GM19455 (cell line): ENCODE results near the gene ADRA2B.
A peak's percentile ranks its signal among the peaks of the same experiment; 100 is the strongest.
"Not testable (repeated sequence)": the region's sequence is repeated elsewhere in the genome, so short reads cannot be mapped to it uniquely, and the experiment has no call there.

Experiments
- ATAC-seq: cut with Tn5 transposase; IDR thresholded peaks from one replicate; pipeline ENCODE4 v1.9.1; 2021; ENCODE audit not compliant: unreplicated experiment

ADRA2B gene

DNA sequence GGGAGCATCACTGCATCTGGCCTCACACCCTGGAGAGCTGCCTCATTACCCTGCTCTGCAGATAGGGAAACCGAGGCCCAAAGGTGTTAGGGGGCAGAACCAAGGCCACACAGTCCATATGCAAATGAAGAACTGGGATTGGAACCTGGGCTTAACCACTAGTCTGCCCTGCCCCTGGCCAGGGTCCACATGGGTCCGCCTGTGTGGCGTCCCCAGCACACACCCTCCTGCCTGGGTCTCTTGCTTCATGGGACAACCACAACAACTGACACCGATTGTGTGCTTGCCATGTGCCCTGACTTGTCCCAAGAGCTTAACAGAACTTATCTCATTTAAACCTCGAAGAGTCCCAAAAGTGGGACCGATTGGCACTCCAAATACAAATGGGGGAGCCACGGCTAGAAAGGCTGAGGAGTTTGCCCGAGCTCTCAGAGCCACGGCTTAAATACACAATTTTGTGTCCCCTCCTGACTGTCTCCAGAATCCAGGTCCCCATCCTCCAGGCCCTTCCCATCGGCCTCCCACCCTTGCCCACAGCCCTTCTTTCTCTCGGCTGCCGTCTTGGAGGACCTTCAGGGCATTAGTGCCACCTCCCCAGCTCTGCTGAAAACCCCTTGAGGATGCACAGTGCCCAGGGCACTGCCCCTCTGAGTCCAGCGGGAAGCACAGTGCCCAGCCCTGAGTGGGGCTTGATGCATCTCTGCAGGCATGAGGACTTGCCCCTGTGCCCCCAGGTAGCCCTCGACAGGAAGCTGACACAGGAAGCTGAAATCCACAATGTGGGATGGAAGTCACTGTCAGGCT lies 34.6 kb upstream of the ADRA2B start:
- no peak for ATAC-seq

GRCh38 chr2:96150007-96150640 lies 33.8 kb upstream of the ADRA2B start:
- ATAC-seq: no peak

DNA sequence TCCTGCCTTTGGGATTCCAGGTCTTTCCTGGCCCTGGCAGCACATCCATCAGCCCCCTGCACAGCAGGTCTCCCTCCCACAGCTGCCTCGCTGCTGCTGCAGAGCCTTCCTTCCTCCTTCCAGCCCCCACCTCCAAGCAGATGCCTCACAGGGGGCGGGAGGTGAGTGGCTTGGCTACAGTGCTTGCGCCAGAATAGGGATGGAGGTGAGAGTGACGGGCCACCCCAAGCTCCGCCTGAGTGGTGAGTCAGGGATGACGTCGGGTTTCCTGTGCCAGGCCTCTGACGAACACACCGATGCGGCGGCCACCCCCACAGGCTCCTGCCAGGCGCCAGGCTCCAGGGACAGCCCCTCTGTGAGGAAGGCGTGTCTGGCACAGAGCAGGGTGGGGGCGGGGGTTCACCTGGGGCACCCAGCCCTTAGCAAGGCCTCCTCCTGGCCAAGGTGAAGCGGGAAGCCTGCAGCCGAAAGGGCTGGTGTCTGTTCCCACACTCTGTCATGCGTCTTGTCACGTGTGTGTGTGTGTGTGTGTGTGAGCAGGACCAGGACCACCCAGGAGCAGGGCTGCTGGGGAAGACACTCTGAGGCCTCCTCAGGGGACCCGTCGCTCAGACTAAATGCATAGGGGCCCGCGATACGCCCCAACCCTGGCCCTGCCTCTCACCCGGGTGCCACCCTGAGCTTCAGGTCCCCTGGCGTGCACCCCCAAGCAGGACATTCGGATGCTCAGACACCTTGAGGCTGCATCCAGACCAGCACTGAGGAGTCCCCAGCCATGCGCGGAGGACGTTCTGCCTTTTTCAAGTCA lies 32.2 kb upstream of the ADRA2B start:
- ATAC-seq: peak; percentile 42

- no peak for ATAC-seq
Observed at GRCh38 chr2:96147593-96148201, 31.3 kb upstream of the ADRA2B start.

DNA sequence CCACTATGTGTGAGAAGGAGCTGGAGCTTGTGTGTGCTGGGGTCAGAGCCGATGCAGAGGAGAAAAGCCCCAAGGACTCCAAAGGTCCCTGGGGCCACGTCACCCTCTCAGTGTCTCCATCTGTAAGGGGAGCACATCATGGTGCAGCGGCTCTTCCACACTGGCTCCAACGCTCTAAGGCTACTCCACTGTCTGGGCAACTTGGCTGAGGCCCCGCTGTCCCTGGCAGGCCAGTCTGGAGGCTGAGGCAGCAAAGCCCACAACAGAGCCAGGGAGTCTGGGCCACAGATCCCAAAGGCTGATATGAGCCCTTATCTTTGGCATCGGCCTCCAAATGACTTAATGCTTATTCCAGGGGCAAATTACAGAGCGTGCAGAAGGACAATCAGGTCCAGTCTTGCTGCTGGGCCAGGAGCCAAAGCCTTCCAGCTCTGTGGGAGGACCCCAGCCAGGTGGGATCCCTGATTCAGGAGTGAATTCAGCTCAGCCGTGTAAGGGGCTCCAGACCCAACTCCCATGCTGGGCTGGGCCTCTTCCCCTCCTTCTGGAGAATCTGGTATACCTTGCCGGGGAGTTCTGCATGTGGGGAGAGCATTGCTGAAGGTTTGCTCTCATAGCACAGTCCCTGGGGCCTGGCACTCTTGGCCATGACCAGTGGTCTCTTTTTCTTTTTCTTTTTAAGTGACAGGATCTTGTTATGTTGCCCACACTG lies 30.7 kb upstream of the ADRA2B start:
- no peak for ATAC-seq

- ATAC-seq: peak; percentile 33
Observed at GRCh38 chr2:96146153-96146880, 29.9 kb upstream of the ADRA2B start.

DNA sequence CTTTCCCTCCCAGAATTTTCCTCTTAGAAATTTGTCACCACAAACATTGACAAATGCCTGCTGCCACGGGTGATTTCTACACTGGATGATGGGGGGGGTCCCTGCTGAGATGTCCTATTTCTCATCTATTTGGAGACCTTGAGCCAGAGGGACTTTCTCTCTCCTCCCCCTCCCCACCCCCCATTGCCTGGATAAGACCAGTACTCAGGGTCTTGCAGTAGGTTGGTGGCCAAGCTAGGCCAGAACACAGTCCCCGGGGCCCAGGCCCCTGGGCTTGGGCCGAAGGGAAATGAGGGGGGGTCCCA lies 29.4 kb upstream of the ADRA2B start:
- ATAC-seq: no peak

DNA sequence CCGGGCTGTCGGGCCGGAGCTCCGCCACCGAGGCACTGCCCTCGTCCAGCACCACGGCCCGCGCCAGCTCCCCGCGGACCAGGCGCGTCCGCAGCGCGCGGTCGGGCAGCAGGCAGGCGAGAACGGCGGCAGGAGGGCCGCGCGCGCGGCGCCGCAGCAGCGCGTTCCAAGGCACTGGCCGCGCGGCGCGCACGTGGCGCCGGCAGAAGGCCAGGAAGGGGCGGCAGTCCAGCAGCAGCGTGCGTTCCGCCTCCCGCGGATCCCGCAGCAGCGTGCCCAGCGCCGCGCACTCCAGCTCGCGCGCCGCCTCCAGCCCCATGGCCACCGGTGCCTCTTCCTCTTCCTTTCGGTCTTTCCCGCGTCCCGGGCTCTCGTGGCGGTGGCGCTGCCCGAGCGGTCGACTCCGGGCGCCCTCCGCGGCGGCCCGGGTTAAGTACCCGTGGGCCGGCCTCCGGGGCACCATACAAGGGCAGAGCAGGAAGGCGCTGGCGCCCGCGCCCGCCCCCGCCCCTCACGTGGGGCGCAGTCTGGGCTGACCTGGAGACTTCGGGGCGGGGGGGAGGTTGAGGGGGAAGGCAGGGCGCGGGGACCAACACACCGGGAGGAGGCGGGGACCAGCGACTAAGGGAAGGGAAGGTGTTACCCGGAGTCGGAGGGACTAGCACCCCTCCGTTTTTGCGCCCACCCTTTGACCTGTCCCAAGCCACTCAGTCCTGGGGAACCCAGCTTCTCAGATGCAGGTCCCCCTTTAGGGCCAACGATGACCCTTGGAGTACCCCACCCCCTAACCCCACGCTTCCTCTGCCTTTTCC lies 28.9 kb upstream of the ADRA2B start, which contains the start of gene DUSP2:
Gene DUSP2 (minus strand): TSS at position 405 of the 812 bp plus-strand sequence. CDS start 86 bp downstream, at position 319.
- peak; percentile 50 for ATAC-seq

GRCh38 chr2:96144481-96145035 lies 28.2 kb upstream of the ADRA2B start:
- ATAC-seq: no peak

DNA sequence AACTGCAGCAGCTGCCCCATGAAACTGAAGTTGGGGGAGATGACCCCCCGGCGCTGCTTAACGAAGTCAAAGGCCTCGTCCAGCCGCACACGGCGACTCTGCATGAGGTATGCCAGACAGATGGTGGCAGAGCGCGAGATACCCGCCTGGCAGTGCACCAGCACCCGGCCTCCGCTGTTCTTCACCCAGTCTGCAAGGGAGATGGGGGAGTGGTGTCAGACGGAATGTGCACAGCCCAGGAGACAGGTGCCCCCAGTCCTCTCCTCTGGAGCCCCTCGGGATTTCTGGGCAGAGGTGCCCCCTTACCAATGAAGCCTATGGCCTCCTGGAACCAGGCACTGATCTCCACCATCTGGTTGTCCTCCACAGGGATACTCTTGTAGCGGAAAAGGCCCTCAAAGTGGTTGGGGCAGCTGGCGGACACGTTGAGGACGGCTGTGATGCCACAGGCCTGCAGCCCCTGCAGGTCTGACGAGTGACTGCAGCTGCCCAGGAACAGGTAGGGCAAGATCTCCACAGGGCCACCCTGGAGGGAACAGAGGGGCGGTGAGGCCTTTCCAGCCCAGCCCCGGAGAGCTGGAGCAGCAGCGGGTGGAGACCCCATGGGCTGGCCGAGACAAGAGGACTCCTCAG lies 27.6 kb upstream of the ADRA2B start:
- no peak for ATAC-seq

- ATAC-seq: no peak
Observed at GRCh38 chr2:96143231-96143847, 27.0 kb upstream of the ADRA2B start.

DNA sequence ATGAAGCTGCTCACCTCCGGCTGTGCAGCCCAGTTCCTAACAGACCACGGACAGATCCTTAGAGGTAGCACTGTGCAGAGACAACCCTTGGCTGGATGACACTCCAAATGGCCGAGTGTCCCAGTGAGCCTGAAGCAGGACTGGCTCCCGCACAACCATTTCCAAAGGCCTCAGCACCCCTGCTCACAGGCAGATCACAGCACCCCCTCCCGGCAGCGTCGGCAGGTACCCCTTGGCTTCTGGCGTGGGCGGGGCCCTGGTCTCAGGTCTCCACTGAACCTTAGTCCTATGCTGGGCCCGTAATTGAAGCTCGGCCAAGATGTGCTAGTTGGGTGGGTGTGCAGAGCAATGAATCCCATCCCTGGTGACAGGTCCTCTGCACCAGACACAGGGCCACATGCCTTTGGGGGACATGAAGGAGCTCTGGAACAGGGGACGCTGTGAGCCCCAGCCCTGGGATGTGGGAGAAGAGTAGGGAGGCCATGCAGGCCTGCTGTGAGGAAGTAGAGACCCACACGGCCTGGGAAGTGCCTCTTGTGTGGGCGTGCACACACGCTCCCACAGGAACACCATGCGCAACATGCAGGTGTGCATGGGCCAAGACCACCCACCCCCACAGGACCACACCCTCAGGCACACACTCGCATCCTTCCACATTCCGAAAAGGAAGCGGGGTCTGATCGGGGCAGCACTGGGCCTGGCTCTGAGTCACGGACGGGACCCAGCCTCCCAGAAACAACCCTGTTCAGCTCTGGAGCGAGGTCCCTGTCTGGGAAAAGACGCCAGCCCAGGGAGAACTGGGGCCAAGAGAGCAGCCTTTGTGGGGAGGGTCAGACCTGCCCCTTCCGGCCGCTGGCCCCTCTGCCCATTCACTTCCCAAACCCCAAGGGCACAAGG lies 26.1 kb upstream of the ADRA2B start:
- ATAC-seq: no peak

DNA sequence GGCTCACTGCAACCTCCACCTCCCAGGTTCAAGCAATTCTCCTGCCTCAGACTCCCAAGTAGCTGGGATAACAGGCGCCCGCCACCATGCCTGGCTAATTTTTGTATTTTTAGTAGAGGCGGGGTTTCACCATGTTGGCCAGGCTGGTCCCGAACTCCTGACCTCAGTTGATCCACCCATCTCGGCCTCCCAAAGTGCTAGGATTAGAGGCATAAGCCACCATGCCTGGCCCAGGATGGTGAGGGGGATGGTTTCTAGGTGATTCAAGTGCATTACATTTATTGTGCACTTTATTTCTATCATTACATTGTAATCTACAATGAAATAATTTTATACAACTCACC lies 25.2 kb upstream of the ADRA2B start:
- ATAC-seq: not testable (repeated sequence)

DNA sequence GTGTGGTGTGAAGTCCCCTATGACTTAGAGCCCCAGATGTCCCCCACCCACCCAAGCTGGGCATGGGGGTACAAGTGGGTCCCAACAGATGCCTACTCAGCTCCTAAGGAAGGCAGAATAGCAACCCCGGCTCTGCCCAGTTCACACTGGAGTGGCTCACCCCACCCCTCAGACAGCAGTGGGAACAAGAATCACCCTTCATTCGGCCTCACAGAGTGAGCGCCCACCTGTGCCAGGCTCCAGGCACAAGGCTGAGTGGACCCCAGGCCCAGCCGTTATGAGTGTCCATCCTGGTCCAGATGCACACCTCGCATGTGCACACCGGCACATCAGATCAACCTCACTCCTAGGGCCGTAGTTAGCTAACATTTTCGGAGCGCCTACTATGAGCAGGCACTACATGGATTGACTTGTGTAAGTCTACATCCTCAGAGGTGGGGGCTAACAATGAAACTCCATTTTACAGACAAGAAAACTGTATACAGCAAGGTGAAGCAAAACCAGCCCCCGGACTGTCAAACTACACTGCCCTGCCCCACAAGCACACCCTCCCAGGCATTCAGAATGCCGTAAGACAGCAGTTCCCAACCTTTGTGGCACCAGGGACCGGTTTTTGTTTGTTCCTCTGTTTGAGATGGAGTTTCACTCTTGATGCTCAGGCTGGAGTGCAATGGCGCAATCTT lies 24.7 kb upstream of the ADRA2B start:
- no peak for ATAC-seq

DNA sequence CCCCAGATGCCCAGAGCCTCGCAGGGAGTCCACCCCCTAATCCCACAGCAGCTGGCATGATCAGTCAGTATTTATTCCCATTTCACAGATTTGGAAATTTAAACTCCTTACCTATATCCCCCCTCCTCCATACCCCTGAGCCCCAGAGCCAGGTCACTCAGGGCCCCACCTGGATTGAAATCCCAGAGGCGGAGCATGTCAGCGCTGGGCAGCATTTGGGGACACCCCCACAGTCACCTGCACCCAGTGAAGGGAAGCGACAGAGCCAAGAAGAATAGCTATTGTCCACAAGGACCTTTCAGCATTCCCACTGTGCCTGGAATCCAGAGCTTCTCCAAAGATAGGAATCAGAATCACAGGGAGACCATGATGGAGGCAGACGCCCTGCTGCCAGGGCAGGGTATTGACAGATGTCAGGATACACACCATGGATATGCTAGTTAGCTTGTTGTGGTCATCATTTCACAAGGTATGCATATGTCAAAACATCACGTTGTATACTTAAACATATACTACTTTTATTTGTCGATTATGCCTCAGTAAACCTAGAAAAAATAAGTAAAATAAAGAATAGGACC lies 22.9 kb upstream of the ADRA2B start:
- no peak for ATAC-seq
